Activated T-cell treated with anti-CD3 and anti-CD28 coated beads for 24 hours (primary cell): ENCODE data around the gene DNAAF5.
"Not testable (repeated sequence)": the region's sequence is repeated elsewhere in the genome, so short reads cannot be mapped to it uniquely, and the experiment has no call there.

ENCODE experiments used
- DNase-seq: peaks from one replicate; pipeline ENCODE4 v3.0.0-alpha.2; 2020; ENCODE audit warnings: low read depth

DNAAF5 gene

DNA sequence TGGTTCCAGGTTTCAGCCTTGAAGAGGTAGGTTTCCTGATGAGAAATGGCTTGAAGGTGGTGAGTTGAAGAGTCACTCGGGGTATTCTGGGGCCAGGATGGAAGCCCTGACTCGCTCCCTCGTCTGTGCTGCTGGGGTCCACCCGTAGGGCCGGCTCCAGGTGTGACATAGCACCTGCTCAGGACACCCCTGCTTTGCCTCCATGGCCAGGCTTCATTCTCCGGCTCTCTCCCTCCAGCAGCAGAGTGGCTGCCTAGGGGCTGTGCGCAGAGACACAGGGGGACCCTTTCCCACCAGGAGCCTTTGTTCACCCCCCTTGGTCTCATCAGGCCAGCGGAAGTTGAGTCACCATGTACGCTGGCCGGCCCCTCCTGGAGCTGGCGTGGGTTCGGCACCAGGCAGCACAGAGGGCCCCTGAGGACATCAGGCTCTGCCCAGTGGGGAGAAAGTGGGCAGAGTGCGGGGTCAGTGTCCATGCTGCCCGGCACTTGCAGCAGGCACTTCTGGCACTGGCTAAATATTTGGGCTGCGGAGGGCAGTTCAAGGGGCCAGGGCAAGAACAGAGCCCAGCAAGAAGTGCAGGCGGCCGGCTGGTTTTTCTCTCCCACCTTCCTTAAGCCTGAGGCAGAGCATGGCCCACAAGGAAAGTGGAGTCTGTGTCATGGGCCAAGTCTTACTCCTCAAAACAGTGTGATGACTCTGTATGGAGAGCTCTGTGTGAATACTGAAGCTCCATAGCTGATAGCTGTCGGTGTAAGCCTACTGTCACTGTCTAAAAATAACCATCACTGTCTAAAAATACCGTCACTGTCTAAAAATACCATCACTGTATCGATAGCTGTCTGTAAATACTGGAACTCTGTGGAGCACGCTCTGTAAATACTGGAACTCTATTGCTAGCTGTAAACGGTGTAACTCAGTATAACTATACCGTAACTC lies 4.3 kb downstream of the DNAAF5 start:
- DNase-seq = no peak

DNA sequence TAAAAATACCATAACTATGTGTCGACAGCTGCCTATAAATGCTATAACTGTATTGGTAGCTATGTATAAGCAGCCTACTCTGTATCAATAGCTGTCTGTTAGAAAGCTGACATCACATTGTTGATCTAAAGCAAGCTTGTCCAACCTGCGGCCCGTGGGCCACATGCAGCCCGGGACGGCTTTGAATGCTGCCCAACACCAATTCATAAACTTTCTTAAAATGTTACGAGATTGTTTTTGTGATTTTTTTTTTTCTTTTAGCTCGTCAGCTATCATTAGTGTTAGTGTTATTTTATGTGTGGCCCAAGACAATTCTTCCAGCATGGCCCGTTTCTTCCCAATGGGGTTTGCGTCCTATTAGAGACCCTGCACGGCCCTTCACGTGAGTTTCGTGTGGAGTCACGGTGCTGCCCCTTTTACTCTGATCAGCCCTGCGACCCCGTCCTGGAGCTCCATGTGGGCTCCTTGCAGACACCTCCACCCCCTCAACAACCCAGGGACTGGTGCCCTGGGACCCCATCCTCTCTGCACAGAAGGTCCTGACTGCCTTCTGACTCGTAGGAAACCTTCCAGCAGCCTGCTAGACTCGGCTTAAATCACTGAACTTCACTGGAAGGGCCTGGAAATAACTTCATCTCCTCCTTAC lies 5.1 kb downstream of the DNAAF5 start:
- DNase-seq = no peak

DNA sequence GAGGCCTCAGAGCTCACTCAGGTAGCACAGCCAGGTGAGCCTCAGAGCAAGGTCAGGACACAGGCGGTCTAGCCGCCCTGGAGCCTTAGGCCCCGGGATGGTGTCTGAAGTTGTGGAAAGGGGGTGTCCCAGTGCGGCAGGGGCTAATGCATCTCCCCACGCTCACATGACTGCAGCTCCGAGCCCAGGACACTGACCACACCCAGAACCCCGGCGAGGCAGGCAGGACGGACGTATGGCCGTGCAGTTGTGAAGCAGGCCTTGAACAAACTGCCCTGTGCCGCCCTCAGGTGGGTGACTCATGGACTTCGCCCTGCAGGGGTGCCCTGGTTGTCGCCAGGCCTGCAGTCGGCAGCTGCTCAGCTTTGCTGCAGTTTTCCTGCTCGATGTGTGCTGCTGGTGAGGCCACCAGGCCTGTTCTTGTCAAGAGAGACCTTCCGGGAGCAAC lies 5.6 kb downstream of the DNAAF5 start:
- DNase-seq = no peak

DNA sequence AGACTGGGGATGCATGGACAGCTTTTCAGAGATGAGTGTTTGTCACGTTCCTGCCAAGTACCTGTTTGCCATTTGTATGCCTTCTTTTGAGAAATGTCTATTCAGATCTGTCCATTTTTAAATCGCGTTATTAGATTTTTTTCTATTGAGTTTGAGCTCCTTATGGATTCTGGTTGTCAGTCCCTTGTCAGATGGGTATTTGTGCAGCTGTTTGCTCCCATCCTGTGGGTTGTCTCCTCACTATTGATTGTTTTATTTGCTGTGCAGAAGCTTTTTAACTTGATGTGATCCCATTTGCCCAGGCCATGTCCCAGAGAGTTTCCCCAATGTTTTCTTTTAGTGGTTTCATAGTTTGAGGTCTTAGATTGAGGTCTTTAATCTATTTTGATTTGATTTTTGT lies 6.1 kb downstream of the DNAAF5 start:
- DNase-seq = no peak

DNA sequence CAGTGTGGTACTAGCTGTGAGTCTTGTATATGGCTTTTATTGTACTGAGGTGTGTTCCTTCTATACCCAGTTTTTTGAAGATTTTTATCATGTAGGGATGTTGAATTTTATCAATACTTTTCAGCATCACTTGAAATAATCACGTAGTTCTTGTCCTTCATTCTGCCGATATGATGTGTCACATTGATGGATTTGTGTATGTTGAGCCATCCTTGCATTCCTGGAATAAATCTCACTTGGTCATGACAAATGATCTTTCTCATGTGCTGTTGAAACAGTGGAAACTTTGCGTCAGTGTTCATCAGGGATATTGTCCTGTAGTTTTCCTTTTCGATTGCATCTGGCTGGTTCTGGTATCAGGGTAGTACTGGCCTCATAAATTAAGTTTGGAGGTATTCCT lies 7.7 kb downstream of the DNAAF5 start:
- no peak for DNase-seq

DNA sequence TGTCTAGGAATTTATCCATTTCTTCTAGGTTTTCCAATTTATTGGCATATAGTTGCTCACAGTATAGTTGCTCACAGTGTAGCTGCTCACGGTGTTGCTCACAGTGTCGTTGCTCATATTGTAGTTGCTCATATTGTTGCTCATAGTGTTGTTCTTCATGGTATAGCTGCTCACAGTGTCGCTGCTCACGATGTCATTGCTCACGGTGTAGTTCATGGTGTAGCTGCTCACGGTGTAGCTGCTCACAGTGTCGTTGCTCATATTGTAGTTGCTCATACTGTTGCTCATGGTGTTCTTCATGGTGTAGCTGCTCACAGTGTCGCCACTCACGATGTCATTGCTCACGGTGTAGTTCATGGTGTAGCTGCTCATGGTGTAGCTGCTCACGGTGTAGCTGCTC lies 8.3 kb downstream of the DNAAF5 start:
- DNase-seq = no peak

DNA sequence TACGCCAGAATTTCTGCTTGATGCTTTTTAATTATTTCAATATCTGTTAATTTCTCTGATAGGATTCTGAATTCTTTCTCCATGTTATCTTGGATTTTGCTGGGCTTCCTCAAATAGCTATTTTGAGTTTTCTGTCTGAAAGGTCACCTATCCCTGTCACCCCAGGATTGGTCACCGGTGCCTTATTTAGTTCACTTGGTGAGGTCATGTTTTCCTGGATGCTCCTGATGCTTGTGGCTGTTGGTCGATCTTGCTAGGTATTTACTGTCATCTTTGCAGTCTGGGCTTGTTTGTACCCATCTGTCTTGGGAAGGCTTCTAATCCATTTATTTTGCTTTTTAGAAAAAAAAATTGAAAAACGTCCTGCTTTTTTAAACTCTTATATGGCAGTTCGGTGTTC lies 11.7 kb downstream of the DNAAF5 start:
- DNase-seq = no peak

DNA sequence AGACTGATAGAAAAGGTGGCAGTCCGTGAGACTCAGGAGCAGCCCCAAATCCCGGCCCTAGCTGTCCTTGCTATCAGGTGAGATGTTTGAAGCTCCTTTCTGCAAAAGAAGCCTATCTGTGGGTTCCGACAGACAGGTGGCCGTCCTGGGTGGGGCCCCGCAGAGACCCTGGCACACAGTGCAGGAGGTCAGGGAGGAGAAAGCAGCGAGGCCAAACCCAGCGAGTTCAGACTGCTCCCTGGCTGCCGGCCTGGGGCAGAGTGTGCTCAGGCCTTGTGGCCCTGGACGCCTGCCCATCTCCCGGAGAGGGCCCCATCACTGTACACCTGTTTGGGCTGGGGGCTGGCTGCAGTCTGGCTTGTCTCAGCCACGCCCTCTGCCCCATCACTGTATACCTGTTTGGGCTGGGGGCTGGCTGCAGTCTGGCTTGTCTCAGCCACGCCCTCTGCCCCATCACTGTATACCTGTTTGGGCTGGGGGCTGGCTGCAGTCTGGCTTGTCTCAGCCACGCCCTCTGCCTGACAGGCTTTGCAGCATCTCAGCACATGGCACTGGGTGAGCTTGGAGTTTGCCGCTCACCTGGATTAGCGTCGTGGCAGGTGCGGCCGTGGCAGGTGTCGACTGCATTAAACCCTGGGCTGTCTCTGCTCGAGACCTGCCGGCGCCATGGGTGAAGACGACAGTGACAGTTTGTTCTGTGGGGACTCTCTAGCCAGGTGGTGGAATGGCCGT lies 12.4 kb downstream of the DNAAF5 start:
- no peak for DNase-seq

DNA sequence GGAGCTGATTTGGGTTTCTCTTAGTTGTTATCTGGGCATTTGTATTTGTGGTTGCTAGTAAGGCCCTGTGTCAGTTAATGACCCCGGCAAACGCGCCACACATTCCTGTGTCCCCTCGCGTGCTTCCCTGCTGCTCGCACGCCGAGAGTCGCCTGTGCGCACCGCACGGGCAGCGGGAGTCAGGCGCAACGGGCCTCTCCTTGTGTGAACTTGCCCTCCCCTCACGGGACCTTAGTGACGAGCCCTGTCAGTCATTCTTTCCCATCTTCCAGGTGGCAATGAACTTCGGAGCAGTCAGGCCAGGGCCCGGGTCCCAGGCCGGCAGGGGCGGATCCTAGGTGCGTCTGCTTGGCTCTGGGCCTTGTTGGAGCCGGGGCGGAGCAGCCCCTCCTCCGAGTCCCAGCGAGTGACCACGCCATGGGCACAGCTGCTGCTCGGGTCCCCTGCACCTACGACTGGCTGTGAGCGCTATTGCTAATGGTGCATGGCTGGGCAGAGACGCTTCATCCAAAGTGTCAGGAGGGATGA lies 13.0 kb downstream of the DNAAF5 start:
- DNase-seq = no peak

DNA sequence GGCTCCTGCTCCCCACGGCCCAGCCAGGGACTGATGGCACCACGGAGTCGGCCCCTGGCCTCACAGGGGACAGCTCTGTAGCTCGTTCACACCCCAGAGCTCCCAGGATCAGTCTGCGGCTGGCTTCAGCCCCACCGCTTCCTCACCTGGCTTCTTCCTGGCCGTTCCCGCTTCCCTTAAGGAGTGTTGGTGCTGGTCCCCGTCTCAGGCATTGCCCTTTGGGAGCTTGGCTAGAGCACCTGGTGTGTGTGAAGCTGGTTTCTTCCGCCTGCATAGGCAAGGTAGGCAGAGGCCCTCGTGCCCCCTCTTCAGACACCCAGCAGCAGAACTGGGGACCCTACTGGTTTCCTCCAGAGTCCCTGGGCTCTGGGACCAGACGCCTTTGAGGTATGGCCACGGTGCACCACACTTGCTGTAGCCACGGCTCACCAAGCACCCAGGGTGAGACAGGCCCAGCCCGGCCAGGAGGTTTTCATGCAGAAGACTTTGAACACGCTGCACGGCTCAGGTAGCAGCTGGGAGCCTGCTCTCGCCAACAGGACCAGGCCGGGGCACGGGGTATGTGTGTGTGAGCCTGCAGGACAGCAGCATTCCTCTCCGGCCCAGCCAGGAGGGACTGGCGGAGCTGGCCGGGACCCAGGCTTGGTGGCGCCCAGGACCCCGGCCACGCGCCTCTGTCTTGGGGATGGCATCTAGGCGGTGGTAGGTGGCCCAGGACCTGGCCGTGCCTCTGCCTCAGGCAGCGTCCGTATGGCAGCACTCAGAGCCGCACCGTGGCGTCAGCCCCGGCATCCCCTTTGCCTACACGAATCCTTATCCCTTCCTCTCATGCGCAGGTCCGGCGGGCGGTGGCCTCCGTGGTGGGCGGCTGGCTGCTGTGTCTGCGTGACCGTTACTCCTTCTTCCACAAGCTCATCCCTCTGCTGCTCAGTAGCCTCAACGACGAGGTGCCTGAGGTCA lies 13.8 kb downstream of the DNAAF5 start:
- DNase-seq = no peak

DNA sequence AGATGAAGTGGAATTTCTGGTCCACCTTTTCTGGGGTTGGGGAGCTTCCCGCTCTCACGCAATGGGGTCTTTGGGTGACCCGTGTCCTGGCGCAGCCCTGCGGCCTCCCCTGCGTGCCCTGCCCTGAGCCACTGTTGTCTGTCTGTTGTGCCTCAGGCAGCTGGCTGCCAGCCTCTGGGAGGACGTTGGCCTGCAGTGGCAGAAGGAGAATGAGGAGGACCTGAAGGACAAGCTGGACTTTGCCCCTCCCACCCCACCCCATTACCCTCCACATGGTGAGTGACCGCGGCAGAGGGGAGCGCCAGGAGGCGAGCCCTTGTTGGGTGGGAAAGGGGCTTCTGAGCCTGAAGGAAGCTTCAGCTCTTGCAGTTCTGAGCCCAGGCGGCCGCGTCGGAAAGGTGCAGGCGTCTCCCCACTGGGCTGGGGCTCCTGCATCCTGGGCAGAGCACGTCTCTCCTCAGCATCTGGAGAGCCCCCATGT lies 14.7 kb downstream of the DNAAF5 start:
- DNase-seq = no peak

DNA sequence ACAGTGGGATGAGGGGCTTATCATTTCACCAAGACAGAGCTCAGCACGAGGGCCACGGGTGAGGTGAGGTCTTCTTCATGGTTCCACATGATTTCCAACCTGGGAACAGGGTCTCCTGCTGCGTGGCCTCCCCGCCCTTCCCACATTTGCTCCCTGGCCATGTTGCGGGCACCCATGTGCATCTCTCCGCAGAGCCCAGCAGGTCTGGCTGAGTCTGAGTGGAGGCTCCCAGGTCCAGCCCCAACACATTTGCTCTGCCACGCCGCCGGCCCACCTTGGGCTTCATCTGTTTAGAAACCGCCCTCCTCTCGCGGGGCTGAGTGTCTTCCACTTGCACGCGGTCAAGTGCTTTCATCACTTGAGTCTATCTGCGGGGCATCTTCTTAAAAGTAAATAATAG lies 15.4 kb downstream of the DNAAF5 start:
- no peak for DNase-seq

DNA sequence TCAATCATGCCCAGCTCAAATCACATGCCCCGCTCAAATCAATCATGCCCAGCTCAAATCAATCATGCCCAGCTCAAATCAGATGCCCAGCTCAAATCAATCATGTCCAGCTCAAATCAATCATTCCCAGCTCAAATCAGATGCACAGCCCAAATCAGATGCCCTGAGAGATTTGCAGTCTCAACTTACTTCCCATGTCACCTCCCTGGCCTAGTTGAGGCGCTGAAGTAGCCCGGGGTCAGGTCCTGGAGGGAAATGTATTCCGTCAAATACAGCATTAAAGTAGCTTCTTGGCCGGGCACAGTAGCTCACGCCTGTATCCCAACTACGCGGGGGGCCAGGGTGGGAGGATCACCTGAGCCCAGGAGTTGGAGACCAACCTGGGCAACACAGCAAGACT lies 16.3 kb downstream of the DNAAF5 start:
- no peak for DNase-seq

DNA sequence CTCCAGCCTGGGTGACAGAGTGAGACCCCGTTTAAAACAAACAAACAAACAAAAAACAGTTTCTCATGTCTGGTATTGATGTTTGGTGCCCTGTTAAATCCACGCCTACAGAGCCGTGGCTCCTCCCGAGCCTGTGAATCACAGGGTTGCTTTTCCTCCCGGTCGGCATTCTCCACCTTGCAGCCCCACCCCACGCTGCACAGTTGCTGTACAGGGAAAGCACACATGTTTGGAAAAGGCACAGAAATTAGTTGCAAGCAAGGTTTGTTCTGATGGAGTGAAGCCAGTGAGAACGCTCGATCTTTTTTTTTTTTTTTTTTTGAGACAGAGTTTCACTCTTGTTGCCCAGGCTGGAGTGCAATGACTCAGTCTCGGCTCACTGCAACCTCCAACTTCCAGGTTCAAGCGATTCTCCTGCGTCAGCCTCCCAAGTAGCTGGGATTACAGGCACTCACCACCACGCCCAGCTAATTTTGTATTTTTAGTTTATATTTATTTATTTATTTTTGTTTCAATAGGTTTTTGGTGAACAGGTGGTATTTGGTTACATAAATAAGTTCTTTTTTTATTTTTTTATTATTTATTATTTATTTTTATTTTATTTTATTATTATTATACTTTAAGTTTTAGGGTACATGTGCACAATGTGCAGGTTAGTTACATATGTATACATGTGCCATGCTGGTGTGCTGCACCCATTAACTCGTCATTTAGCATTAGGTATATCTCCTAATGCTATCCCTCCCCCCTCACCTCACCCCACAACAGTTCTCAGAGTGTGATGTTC lies 17.0 kb downstream of the DNAAF5 start:
- not testable (repeated sequence) for DNase-seq

DNA sequence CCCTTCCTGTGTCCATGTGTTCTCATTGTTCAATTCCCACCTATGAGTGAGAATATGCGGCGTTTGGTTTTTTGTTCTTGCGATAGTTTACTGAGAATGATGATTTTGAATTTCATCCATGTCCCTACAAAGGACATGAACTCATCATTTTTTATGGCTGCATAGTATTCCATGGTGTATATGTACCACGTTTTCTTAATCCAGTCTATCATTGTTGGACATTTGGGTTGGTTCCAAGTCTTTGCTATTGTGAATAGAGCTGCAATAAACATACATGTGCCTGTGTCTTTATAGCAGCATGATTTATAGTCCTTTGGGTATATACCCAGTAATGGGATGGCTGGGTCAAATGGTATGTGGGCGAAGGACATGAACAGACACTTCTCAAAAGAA lies 17.6 kb downstream of the DNAAF5 start:
- DNase-seq = not testable (repeated sequence)

DNA sequence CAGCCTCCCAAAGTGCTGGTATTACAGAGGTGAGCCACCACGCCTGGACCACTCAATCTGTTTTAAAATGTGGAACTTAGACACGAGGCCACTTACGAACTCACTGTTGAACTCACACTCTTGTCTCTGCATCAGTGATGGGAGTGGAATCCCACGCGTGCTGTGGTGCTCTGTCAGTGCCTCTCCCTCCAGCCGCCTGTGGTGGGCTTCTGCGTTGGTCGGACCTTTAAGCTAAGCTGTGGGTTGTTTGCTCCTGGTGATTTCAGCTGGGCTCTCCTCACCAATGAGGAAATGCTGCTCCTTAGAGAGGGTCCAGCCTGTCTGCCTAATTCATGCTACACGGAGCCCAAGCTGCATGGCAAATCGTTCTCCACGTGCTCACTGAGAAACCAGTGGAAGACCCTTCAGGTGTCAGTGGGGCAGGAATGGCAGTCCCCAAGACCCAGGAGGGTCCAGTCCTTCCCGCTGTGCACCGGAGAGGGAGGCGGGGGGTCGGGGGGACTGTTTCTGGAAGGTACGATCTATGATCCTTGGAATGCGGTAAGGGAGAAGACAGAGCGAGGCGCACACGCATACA lies 18.4 kb downstream of the DNAAF5 start:
- no peak for DNase-seq

DNA sequence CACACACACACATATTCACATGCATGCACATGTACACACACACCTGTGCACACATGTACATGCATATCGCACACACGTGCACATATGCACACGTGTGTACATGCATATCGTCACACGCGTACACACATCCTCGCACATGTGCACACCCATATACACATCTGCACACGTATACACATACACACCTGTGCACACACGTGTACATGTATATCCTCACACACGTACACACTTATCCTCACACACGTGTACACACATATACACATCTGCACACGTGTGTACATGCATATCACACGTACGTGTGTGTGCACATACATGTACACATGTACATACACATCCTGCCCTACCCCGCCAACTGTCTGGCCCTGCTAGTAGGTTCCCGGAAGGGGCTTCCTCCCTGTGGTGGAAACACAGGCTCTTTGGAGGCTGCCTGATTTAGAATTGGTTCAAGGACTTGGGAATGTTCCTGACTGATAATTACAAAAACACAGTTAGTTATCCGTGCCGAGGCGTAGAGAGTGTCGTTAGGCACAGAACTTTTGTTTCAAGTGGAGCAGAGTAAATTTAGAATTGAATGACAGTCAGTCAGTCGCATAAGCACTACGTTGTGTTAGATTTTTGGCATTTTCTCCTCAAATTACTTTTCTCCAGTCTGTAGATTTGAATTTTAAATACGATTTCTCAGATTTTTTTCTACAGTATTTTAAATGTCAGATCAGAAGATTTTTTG lies 19.1 kb downstream of the DNAAF5 start:
- no peak for DNase-seq

DNA sequence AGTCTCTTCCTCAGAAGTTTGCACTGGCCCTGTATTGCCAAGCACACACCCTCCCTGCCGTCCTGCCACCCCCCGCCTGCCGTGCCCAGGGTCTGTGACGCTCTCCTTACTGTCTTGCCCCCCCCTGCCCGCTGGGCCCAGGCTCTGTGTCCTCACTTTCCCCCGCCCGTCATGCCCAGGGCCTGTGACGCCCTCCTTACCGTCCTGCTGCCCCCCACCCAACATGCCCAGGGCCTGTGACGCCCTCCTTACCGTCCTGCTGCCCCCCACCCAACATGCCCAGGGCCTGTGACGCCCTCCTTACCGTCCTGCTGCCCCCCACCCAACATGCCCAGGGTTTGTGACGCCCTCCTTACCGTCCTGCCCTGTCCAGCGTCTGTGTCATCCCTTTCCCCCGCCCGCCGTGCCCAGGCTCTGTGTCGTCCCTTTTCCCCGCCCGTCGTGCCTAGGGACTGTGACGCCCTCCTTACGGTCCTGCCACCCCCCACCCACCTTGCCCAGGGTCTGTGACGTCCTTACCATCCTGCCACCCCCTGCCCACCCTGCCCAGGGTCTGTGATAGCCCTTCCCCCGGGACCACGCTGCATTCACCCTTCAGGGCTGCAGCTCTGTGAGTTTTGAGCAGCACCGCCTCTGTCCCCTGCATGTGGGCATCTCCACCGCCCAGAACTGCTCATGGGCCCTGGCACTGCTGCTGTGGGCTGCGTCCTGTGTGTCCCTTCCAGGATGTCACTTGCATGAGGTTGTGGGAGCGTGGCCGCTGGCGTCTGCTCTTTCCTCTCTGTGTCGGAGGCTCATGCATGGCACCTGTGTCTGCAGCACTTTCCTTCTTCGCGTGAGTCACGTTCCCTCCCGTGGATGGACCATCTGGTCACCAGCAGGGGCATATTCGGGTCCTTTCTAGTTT lies 19.9 kb downstream of the DNAAF5 start:
- DNase-seq = no peak
